HG03354 (cell line): ENCODE results near the gene RNF149.

Experiments used
- ATAC-seq: cut with Tn5 transposase; IDR thresholded peaks from one replicate; pipeline ENCODE4 v1.9.1; 2021; ENCODE audit warnings: mild to moderate bottlenecking; ENCODE audit not compliant: unreplicated experiment, poor library complexity, severe bottlenecking

RNF149 gene

GRCh38 chr2:101300164-101300563 is 8.3 kb downstream of the RNF149 start:
- ATAC-seq: no peak

DNA sequence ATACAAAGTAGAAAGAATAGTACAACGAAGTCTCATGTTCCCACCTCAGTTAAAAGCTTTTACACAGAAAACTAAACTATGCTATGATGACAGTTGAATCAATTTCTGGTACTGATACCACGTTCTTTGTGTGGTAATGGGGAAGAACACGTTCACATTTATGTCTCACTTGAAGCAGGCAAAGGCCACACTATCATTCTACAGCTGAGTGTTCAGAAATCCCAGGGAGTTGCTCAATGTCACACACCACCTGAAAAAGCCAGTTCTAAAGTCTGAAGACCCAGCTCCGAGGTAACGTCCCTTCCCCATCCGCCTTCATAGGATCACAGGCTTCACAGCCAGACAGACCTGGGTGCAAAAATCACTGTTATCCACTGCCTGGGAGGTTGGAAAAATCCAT is 8.9 kb downstream of the RNF149 start:
- ATAC-seq: no peak

GRCh38 chr2:101297383-101297782 is 11.1 kb downstream of the RNF149 start:
- no peak for ATAC-seq

DNA sequence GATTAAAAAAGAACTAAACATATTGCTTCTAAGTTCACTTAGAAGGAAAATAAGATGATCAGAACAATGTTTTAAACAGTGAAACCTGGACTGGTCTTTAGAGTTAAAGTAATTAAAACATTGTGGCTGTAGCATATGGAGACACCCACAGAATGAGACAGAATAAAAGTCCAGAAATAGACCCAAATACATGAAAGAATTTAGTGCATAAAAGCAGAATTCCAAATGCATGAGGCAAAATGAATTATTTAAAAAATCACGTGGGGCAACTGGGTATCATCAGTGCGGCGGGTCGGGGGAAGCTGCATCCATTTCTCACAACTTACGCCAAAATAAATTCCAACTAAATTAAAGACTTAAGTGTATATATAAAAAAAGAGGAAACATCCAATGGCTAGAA is 12.1 kb downstream of the RNF149 start:
- no peak for ATAC-seq

GRCh38 chr2:101295895-101296294 is 12.6 kb downstream of the RNF149 start:
- no peak for ATAC-seq

DNA sequence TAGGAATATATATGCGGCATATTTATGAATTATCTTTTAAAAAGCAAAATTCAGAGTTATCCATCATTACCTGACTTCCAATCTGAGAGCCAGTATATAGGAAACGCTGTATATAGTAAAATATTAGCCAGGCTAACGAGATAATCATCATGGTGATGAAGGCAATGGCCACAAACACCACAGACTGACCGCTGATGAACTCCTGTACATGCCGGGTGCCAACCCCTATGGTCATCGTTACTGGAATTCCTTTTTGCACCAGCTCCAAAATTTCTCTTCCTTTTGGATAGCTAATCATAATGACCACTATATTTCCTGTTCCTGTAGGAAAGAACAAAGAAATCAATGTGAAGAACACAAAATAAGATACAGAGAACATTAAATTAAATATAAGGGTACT is 13.6 kb downstream of the RNF149 start:
- ATAC-seq: no peak

DNA sequence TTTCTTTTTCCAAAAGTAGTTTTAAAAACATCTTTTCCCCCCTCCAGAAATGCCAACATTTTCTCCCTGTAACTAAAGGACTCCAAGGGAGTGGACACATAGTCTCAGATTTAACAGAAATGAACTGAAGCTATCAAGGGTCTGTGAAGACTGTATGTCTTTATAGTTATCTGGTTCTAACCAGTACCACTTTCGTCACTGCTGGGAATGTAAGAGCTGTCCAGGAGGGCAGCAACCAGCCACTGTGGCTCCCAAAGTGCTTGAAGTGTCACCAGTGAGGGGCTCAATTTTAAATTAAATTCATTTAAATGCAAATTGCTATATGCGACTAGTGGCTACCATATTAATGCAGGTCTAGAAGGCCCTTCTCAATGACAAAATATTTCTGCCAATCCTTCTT is 15.0 kb downstream of the RNF149 start:
- no peak for ATAC-seq

GRCh38 chr2:101291973-101292372 is 16.5 kb downstream of the RNF149 start:
- ATAC-seq: peak; percentile 67

GRCh38 chr2:101290711-101291110 is 17.8 kb downstream of the RNF149 start:
- no peak for ATAC-seq

DNA sequence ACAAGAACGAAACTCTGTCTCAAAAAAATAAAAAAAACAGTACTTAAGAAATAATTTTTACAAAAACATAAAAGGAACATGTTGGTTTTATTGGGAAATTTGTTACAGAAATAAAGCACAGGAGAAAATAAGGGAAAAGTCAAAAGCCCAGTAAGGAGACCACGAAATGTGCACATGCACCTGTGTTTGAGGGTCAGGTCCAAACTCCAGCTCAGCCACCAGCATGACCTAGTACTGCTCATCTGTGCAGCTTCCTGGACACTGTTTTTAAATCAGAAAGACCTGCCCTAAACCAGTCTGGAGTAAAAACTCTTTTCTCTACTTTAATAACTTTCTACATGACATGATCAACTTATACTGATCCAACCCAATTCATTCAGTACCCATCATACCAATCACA is 21.2 kb downstream of the RNF149 start:
- no peak for ATAC-seq

- ATAC-seq: no peak
Observed at GRCh38 chr2:101286684-101287083, 21.8 kb downstream of the RNF149 start.

DNA sequence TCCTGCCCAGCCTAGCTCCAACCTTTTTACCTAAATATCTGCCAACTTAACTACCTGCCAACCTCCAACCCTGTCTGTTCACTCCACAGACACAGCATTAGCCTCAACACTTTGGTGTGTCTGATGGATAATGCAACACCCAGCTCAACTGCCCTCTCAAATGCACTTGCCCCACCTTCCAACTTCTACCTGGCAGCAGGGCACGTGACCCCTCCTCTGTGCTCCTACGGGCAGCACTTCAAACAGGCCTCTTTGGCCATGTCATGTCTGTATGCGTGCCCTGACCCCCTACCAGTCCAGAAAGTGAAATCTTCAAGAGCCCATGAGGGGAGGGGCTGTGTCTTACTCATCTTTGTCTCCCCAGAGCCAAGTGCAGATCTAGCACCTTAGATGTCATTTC is 25.5 kb downstream of the RNF149 start:
- ATAC-seq: no peak

DNA sequence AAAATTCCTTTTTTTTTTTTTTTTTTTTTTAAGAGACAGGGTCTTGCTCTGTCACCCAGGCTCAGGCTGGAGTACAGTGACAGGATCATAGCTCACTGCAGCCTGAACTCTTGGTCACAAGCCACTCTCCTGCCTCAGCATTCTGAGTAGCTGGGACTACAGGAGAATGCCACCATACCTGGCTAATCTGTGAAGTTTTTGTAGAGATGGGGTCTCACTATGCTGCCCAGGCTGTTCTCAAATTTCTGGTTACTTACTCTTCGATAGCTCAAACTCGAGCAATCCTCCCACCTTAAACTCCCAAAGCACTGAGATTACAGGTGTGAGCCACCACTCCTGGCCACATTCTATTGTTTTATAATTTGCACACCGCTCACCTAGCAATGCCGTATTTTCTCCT is 27.0 kb downstream of the RNF149 start:
- no peak for ATAC-seq

- ATAC-seq: no peak
Observed at GRCh38 chr2:101278925-101279324, 29.6 kb downstream of the RNF149 start.

DNA sequence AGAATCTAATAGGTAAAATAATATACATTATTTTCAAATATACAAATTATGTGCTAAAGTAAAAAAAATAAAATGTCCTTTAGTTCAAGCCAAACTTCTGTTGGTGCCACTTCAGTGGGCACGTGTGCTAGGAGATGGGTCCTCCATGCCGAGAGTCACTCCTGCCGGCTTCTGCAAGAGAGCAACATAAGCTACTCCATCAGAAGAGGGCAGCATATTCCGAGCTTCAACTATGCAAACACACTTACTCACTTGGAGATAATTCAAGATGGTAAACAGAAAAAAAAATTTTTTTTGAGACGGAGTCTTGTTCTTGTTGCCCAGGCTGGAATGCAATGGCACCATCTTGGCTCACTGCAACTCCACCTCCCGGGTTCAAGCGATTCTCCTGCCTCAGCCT is 31.4 kb downstream of the RNF149 start:
- ATAC-seq: no peak

DNA sequence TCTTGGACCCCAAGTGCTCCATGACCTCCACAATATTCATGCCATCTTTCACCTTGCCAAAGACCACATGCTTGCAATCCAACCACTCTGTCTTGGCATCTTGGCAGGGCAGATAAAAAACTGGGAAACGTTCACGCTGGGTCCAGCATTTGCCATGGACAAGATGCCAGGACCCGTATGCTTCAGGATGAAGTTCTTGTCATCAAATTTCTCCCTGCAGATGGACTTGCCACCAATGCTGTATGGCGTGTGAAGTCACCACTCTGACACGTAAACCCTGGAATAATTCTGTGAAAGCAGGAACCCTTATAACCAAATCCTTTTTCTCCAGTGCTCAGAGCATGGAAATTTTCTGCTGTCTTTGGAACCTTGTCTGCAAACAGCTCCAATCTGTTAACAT is 34.4 kb downstream of the RNF149 start:
- ATAC-seq: no peak

- no peak for ATAC-seq
Observed at GRCh38 chr2:101273056-101273455, 35.4 kb downstream of the RNF149 start.

DNA sequence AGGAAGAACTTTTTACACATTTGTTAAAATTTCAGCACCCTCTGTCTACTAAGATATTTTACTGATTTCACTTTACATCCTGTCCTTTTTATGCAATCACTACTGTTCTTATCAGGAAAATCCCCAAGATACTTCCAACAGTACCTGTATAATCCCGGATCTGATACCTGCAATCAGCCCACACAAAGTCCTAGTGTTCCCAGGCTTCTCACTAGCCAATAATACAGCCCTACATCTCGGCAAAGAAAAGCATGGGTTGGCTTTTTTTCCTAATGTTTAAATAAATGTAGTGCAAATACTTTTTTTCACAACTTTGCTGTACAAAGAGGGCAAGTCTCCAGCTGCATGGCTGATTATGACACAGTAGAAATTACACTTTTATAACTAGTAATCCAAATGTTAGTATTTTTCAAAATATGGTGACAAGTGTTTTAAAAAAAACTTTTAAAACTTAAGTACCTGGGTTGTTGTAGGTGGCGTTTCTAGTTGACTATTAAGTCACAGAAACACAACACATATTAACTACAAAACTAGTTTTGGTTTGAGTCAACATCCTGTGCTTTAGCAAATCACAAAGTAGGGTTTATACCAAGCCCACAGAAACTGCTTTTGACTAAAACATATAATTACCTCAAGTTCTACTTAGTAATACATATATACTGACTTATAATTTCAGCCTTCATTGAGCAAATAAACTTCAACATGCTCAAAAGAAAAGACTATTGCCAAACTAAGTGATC is 36.3 kb downstream of the RNF149 start:
- ATAC-seq: peak; percentile 82

GRCh38 chr2:101270700-101271259 is 37.7 kb downstream of the RNF149 start:
- no peak for ATAC-seq

DNA sequence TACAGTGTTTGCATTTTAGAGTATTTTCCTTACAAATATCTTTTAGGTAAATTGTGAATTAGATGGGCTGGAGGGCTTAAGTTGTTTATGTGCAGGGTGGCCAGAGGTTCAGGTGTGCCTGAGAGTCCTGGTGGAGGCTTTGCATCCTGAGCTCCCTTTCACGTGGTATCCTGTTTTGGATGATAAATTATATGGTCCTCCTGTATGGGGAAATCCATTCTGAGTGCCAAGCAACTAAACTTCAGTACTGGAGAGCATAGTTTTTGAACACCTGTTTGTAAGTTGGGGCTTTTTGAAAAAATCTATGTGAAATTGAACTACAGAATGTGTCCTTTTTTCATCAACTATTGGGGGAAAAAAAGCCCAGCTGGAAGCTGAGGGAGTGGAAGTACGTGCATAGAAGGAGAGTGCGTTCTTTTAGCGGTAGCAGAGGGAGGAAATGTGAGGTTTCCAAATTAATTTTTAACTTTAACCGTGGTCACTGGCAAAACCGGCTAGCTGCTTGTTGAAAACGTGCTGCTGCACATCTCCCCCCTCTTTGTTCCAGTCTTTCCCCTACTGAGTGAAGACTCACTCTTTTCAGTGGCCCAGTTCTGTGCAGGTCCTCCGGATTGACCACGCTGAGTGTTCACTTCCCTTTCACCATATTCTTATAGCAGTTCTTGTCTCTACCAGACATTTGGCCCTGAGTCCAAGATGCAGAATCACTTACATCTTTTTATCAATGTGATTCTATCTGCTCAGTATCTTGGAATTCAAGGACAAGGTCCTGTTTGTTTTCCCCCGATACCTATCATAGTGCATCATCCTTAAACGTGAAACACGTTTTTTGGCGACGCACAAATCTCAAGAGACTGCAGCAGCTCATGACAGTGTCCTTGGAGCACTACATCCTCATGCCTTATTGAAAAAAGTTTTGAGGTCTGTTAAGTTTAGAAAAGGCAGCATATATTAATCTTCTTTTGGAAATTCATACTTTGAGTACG is 40.5 kb downstream of the RNF149 start:
- ATAC-seq: peak; percentile 67
